Measurements from ENCODE around the gene NUTM1.

The NUTM1 gene, protein sequence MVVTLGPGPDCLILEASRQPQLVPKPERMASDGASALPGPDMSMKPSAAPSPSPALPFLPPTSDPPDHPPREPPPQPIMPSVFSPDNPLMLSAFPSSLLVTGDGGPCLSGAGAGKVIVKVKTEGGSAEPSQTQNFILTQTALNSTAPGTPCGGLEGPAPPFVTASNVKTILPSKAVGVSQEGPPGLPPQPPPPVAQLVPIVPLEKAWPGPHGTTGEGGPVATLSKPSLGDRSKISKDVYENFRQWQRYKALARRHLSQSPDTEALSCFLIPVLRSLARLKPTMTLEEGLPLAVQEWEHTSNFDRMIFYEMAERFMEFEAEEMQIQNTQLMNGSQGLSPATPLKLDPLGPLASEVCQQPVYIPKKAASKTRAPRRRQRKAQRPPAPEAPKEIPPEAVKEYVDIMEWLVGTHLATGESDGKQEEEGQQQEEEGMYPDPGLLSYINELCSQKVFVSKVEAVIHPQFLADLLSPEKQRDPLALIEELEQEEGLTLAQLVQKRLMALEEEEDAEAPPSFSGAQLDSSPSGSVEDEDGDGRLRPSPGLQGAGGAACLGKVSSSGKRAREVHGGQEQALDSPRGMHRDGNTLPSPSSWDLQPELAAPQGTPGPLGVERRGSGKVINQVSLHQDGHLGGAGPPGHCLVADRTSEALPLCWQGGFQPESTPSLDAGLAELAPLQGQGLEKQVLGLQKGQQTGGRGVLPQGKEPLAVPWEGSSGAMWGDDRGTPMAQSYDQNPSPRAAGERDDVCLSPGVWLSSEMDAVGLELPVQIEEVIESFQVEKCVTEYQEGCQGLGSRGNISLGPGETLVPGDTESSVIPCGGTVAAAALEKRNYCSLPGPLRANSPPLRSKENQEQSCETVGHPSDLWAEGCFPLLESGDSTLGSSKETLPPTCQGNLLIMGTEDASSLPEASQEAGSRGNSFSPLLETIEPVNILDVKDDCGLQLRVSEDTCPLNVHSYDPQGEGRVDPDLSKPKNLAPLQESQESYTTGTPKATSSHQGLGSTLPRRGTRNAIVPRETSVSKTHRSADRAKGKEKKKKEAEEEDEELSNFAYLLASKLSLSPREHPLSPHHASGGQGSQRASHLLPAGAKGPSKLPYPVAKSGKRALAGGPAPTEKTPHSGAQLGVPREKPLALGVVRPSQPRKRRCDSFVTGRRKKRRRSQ

DNA sequence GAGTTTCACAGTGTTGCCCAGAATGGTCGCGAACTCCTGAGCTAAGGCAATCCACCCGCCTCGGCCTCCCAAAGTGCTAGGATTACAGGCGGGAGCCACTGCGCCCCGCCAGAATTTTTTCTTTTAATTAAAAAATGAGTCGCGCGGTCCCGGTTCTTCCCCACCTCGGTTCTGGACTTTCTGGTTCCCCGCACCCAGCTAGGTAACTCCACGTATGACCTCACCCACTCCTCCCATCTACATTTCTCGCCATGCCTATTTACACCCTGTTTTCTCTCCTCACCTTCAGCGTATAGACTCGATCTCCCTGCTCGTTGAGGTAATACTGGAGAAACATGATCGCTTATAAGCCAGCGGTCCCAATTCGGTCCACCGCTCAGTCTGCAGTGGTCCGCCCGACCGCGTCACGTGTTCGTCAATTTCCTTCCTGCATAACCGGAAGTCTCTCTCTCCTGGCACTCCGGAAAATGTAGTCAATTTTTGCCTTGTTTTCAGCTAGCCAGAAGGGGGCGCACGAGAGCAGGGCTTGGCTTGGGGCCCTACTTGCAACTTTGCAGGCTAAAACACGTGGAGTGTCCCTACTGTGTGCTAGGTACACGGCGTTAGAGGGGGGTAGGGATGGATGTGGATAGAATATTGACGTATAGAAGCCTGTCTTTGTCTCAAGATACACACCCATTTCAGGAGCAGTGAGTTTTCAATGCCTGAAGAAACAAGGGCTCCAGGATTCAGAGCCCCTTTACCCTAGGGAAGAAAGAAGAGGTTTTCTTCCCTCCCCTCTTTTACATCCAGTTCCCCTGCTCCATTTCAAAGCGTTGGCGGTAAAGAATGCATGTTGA lies at the start of gene NUTM1, which contains the start of gene NOP10:
Gene NUTM1, plus strand, starts transcription at position 579 of the 839 bp plus-strand sequence. CDS start 382 bp downstream, outside the sequence.
Gene NOP10, minus strand, starts transcription at position 400 of the 839 bp plus-strand sequence. Its CDS starts 63 bp downstream, at position 337.
- peak within 1 kb of the TSS; percentile 94 for H3K4me3 ChIP-seq (ENCODE audit: low read depth, low read length)

DNA sequence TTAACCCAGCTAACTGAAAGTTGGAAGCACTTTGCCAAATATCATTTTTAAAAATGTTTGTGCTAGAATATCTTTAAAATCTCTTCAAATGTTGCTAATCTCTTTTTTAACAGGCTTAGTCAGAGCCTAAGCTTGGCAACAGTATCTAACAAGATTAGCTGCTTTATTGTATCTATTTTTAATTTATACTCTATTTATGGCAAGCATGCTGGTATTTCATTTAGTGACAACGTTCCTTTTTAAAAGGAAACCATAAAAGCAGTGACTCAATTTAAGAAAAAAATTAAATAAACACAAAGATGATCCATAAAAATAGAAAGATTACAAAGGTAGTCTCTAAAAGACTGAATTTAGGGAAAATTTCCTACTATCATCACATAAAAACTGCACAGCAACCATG lies 46.1 kb upstream of the NUTM1 start:
- H3K4me3 ChIP-seq (ENCODE audit: low read depth, low read length), result no peak overlapping the region

DNA sequence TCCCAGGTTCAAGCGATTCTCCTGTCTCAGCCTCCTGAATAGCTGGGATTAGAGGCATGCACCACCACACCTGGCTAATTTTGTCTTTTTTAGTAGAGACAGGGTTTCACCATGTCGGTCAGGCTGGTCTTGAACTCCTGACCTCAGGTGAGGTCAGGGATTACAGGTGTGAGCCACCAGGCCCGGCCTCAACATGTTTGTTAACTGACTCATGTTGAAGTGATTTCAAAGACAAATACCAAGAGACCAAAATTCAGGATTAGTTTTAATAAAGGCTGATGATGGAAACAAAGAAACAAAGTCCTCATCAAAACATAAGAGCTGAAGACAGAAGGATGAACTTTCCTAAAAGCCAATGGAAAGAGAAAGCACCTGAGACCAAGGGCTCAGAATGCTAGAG lies 42.1 kb upstream of the NUTM1 start:
- H3K4me3 ChIP-seq (ENCODE audit: low read depth, low read length), result no peak overlapping the region

DNA sequence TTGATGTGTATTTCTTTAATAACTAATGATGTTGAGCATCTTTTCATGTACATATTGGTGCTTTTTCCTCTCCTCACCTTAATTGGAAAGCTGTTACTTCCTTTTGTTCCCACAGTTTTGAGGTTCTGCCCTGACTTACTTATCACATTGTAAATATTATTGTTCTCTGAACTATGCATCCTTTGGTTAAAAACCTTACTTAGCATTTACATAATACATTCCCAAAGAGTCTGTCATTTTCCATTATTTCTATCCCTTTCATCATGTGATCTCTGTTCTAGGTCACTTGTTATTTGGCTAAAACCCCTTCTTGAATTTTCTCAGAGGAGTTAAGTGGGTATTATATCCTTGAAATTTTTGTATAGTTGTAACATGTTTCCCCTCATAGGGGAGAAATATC lies 38.5 kb upstream of the NUTM1 start:
- H3K4me3 ChIP-seq (ENCODE audit: low read depth, low read length), result no peak overlapping the region

DNA sequence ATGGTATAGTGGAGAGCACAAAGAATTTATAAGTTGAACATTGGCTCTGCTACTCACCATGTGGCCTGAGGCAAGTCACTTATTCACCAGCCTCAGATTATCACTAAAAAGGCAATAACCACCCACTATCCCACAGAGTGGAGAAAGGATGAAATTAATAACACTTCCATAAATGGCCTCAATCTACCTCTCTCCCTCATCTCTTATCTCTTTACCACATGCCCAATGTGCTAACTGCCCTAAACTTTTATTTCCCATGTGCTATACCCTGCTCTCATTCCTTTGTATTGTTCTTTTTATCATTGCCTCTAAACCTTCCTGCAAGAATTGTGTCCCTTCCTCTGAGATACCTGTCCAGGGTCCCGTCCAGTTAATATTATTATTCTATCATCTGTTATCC lies 31.6 kb upstream of the NUTM1 start:
- H3K4me3 ChIP-seq (ENCODE audit: low read depth, low read length), result no peak overlapping the region

DNA sequence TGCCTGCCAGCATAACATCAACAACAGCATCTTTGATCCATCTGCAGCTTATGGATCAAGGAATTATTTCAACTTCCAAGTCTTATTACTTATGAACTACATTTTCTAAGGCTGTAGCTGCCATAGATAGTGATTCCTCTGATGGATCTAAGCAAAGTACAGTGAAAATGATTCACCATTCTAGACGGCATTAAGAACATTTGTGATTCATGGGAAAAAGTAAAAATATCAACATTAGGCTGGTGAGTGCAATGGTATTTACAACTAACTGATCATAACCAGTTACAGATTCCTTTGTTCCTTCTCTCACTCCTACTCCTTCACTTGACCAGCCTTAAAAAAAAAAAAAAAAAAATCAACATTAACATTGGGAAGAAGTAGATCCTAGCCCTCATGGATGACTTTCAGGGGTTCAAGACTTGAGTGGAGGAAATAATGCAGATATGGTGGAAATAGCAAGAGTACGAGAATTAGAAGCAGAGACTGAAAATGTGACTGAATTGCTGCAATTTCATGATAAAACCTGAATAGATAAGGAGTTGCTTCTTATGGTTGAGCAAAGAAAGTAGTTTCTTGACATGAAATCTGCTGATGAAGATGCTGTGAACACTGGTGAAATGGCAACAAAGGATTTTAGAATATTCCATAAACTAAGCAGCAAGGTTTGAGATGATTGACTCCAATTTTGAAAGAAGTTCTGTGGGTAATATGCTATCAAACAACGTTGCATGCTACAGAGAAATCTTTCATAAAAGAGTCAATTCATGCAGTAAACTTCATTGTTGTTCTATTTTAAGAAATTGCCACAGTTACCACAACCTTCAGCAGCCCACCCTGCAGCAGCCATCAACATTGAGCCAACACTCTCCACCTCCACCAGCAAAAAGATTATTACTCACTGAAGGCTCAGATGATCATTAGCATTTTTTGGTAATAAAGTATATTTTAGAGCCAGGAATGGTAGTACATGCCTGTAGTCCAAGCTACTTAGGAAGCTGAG lies 28.3 kb upstream of the NUTM1 start:
- H3K4me3 ChIP-seq (ENCODE audit: low read depth, low read length), result no peak overlapping the region

DNA sequence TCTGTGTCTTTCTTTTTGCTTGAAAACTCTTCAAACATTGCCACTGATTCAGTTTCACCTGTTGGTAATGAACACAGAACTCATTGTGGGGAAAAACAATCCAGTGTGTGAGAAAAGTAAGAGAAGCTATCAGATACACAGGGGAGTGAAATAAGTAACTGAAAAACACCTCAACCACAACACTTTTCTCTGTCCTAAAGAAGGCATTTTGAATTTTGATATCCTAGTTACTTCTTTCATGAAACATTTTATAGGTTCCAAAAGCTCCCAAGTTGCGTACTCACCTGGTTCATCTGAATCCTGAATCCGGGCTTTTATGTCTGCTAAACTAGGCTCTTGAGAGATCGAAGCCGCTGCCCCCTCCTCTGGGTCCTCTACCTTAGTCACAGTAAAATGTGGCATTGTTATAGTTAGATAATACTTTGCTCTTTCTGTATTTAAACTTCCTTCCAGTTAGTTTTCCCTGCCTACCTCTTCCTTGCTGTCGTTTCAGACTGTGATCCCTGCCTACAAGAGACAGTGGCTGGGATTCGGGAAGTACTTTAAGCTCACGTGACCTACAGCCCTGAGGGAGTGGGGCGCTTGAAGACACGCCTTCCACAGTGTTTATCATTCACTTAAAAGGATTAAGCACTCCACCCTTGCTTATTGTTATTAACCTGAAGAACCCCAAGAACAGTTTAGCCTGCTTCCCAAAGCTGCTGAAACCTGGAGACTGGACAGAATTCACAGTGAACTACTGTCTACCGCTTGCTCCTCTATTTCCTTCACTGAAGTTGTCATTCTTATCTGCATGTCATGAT lies 24.6 kb upstream of the NUTM1 start:
- H3K4me3 ChIP-seq (ENCODE audit: low read depth, low read length), result peak overlapping the region; percentile 44

DNA sequence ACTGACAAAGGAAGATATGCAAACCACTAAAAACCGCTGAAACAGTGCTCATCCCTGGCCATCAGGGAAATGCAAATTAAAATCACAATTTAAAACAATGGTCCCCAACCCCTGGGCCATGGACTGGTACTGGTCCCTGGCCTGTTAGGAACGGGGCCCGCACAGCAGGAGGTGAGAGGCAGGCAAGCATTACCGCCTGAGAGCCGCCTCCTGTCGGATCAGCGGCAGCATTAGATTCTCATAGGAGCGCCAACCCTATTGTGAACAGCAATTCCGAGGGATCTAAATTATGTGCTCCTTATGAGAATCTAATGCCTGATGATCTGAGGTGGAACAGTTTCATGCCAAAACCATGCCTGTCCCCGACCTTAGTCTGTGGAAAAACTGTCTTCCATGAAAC lies 19.9 kb upstream of the NUTM1 start:
- H3K4me3 ChIP-seq (ENCODE audit: low read depth, low read length), result no peak overlapping the region

DNA sequence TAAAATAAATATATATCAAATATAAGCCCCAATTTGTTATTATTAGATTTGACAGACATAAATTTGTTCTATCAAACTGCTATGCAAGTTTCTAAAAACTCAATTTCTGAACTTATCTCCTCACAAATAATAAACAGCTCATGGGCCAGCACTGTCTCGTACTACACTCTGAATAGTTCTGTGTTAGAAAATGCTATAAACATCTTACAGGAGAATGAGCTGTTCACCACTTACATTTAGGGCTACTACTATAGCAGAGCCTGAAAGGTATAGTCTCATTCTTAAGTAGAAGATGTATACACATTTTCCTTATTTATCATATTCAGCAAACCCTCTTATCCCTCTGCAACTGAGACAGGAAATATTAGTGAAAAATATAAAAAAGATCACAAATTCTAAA lies 18.2 kb upstream of the NUTM1 start:
- no peak overlapping the region for H3K4me3 ChIP-seq (ENCODE audit: low read depth, low read length)

DNA sequence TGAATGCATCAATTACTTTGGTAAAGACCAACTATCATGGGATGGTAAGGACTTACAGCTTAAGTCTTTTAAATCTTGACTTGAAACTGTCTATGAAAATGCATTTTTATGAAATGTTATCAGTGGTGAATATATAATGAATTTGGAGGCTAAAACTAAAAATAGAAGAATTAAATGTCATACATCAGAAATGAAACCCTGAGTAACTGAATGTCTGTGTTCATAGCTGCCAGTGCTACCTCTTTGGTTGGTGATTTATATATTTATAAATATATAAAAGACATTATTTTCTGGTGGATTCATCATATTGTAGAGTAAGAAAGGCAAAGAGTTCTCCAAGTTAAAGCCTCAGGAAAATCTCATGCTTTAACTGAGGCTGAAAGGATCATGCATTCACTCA lies 17.7 kb upstream of the NUTM1 start:
- no peak overlapping the region for H3K4me3 ChIP-seq (ENCODE audit: low read depth, low read length)

DNA sequence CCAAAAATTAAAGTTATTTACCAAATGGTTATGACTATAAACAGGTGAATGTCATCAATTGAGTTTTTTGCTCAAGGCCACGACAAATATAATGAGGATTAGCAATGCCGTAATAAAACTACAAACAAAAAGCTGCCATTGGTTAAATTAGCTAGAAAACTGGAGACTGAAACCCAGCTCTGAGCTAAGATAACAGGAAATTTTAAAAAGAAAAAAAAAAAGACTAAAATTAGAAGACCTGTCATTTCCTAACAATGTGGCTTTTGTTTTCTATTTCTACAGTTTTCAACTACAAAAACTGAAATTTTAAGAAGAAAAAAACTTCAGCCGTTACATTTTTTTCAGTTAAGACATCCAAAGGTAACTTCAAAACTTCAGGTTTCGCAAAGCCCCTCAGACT lies 15.2 kb upstream of the NUTM1 start:
- H3K4me3 ChIP-seq (ENCODE audit: low read depth, low read length), result no peak overlapping the region

DNA sequence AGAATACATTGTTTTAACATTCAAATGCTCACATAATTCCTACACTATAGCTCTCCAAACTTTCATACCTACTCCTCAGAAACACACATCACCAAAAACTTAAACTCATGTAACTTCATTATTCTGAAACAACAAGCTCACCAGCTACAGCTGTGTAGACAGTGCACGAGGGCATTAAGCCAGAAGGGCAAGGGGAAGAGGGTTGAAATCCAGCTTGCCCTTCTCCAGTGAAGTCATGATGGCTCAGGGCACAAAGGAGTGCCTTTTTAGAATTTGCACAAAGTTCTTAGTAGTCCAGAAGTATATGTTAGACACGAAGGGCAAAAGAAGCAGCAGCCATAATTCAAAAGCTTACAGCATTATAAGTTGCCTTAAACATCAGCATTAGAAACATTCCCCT lies 14.1 kb upstream of the NUTM1 start:
- no peak overlapping the region for H3K4me3 ChIP-seq (ENCODE audit: low read depth, low read length)

DNA sequence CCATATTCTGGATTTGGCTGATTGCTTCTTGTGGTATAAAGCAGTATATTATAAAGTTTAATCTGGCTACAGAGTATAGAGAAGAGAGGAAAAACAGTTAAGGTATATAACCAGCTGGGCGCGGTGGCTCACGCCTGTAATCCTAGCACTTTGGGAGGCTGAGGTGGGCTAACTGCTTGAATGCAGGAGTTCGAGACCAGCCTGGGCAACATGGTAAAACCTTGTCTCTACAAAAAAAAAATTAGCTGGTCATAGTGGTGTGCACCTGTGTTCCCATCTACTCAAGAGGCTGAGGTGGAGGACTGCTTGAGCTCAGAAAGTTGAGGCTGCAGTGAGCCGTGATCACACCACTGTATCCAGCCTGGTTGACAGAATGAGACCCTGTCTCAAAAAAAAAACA lies 12.8 kb upstream of the NUTM1 start:
- H3K4me3 ChIP-seq (ENCODE audit: low read depth, low read length), result no peak overlapping the region

DNA sequence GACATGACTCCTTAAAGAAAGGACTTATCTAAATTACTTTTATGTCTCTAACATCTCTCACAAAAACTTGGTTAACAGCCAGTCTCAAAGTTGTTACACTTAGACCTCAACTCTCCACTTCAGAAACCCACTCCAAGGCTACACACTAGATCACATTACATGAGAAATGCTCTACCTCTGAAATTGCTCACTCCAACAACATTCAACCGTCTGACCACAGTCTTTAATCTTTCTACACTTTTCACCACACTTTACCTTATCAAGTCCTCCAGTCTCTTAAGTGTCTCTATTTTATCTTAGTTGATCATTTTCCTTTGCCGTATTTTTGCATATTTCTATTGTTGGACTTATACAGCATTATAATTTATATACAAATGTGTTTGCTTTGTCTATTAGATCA lies 11.3 kb upstream of the NUTM1 start:
- H3K4me3 ChIP-seq (ENCODE audit: low read depth, low read length), result no peak overlapping the region

DNA sequence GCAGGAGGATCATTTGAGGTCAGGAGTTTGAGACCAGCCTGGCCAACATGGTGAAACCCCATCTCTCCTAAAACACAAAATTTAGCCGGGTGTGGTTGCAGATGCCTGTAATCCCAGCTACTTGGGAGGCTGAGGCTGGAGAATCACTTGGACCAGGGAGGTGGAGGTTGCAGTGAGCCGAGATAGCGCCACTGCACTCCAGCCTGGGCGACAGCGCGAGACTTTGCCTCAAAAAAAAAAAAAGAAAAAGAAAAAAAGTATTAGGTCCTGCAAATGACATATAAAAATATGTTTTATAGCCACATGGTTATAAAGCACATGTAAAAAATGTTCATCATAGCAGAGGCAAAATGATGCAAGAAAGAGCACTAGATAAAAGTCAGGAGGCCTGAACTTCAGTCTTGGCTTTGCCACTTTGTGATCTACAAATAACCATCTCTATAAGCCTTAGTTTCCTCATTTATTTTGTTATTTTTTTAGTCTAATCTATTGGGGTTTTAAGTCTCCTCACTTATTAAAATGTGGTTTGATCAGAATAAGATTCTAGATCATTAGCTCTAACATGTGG lies 10.5 kb upstream of the NUTM1 start:
- no peak overlapping the region for H3K4me3 ChIP-seq (ENCODE audit: low read depth, low read length)

DNA sequence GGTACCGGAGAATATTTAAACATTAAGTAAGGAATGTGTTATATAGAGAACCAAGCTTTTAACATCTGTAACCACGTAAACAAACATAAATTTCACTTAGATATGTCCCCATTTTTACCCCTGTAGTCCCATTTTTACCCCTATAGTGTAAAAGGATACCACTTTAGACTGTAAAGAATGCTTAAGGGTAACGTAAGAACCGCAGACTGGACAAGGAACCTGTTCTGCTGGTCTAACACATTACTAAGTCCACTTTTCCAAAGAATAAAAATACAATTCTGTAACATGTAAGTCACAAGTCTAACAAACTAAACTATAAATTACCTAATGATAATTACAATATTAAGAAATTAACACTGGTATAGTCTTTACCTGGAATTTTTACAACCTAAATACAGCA lies 8.4 kb upstream of the NUTM1 start:
- H3K4me3 ChIP-seq (ENCODE audit: low read depth, low read length), result no peak overlapping the region

DNA sequence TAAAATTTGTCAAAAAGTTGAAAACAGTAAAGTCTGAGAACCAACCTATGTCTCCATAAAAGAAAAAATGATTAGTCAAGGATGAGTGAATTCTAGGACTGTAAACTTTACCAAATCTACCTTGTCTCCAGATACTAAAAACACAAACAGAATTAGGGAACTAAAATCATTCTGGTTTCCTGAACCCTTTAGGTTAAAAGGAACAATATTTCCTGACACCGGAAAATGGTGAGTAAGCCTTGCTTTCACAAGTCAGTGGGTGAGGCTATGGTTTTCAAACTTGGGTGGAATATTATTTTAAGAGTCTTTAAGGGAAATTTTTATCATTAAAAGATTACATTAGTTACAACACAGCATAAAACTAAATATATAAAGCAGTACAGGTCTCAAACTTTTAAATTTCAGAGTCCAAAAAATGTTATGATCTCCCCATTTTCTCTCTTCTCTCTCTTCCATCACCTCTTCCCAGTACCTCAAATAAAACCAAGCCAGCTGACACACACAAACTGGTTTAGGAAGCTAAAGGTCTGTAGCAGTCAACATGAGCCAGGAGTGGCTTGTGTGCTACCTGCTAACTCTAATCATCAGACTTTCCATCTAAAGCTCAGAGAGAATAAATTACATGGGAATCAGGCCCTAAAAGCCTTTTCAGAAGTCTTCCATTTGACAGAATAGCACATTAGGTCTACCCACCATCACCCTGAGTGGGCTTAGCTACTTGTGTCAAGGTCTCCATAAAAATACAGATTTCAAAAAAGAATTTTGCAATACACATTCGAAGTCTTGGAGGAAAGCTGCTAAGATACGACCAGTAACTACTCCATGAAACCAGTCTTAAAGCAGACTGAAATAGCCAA lies 7.7 kb upstream of the NUTM1 start:
- no peak overlapping the region for H3K4me3 ChIP-seq (ENCODE audit: low read depth, low read length)
